ENCODE data around the gene IL4R. TPM values are rescaled to one million over a fixed set of nuclear protein-coding genes. Genes with fewer than 3 reads are reported as not detected.

Gene IL4R
- total and polyA plus RNA-seq, 2 of the 13 experiments (the other 11 are each of a cell fraction or from before 2014, with no cell fraction given): 15.9 to 49.6 TPM

DNA sequence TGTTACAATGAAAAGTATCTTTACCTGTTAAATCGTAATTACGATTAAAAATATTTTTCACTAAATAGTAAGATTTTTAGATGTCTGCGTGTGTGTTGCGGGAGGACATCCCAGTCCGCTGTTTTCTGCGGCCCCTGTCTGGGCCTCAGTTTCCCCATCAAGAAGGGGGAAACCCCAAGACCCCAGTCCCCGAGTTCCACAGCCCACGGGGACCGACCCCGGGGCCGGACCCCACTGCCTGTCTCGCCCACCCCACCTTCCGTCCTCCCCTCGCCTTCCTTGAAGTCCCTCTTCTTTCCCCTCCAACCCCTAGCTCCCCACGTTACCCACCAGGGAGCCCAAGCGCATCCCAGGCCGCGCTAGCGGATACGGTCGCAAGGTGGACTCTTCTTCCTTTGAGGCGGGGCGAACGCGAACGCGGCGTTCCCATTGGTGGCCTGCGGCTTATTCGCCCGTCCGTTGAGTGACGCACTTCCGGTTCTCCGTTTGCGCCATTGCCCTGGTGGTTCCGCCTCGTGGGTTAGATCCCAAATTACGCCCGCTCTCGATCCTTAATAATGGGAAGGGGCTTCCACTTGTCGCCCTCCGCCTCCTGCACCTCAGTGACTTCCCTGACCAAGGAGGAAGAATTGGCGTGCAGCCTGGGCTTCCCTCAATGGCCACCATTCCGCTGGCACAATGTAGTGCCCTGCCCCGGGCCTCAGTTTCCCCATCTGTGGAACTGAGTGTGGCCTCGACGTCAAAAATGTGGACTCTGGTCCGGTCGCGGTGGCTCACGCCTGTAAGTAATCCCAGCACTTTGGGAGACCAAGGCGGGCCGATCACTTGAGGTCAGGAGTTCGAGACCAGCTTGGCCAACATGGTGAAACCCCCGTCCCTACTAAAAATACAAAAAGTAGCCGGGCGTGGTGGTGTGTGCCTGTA is 45.1 kb upstream of the IL4R start, which contains the start of gene NSMCE1 (continued):
- TF ChIP-seq, protein P1, sequence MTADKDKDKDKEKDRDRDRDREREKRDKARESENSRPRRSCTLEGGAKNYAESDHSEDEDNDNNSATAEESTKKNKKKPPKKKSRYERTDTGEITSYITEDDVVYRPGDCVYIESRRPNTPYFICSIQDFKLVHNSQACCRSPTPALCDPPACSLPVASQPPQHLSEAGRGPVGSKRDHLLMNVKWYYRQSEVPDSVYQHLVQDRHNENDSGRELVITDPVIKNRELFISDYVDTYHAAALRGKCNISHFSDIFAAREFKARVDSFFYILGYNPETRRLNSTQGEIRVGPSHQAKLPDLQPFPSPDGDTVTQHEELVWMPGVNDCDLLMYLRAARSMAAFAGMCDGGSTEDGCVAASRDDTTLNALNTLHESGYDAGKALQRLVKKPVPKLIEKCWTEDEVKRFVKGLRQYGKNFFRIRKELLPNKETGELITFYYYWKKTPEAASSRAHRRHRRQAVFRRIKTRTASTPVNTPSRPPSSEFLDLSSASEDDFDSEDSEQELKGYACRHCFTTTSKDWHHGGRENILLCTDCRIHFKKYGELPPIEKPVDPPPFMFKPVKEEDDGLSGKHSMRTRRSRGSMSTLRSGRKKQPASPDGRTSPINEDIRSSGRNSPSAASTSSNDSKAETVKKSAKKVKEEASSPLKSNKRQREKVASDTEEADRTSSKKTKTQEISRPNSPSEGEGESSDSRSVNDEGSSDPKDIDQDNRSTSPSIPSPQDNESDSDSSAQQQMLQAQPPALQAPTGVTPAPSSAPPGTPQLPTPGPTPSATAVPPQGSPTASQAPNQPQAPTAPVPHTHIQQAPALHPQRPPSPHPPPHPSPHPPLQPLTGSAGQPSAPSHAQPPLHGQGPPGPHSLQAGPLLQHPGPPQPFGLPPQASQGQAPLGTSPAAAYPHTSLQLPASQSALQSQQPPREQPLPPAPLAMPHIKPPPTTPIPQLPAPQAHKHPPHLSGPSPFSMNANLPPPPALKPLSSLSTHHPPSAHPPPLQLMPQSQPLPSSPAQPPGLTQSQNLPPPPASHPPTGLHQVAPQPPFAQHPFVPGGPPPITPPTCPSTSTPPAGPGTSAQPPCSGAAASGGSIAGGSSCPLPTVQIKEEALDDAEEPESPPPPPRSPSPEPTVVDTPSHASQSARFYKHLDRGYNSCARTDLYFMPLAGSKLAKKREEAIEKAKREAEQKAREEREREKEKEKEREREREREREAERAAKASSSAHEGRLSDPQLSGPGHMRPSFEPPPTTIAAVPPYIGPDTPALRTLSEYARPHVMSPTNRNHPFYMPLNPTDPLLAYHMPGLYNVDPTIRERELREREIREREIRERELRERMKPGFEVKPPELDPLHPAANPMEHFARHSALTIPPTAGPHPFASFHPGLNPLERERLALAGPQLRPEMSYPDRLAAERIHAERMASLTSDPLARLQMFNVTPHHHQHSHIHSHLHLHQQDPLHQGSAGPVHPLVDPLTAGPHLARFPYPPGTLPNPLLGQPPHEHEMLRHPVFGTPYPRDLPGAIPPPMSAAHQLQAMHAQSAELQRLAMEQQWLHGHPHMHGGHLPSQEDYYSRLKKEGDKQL (CRISPR knock-in tag; IDR thresholded peaks at IDR 0.05; ENCODE audit: low read depth): no peak
- TF ChIP-seq IRX3 (CRISPR knock-in tag; IDR thresholded peaks at IDR 0.05; ENCODE audit: borderline replicate concordance, low read depth): 0 out of 2 replicates have a peak, but pooled peaks have one; percentile 39
- peak; percentile 55; the same call in 1 of the 2 replicates for TF ChIP-seq ZSCAN12 (CRISPR knock-in tag; IDR thresholded peaks at IDR 0.05)
- TF ChIP-seq, protein P2, sequence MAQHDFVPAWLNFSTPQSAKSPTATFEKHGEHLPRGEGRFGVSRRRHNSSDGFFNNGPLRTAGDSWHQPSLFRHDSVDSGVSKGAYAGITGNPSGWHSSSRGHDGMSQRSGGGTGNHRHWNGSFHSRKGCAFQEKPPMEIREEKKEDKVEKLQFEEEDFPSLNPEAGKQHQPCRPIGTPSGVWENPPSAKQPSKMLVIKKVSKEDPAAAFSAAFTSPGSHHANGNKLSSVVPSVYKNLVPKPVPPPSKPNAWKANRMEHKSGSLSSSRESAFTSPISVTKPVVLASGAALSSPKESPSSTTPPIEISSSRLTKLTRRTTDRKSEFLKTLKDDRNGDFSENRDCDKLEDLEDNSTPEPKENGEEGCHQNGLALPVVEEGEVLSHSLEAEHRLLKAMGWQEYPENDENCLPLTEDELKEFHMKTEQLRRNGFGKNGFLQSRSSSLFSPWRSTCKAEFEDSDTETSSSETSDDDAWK (CRISPR knock-in tag; IDR thresholded peaks at IDR 0.05): no peak
- TF ChIP-seq ZNF7 (CRISPR knock-in tag; IDR thresholded peaks at IDR 0.05): no peak
- TF ChIP-seq ZKSCAN1 (IDR thresholded peaks at IDR 0.05; ENCODE audit: low read length): no peak
- TF ChIP-seq ZNF367 (CRISPR knock-in tag; IDR thresholded peaks at IDR 0.05; ENCODE audit: borderline replicate concordance): no peak
- TF ChIP-seq, protein P3, sequence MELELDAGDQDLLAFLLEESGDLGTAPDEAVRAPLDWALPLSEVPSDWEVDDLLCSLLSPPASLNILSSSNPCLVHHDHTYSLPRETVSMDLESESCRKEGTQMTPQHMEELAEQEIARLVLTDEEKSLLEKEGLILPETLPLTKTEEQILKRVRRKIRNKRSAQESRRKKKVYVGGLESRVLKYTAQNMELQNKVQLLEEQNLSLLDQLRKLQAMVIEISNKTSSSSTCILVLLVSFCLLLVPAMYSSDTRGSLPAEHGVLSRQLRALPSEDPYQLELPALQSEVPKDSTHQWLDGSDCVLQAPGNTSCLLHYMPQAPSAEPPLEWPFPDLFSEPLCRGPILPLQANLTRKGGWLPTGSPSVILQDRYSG (CRISPR knock-in tag; IDR thresholded peaks at IDR 0.05): no peak
- no peak for TF ChIP-seq CC2D1A (CRISPR knock-in tag; IDR thresholded peaks at IDR 0.05)
- no peak for TF ChIP-seq ZSCAN20 (CRISPR knock-in tag; IDR thresholded peaks at IDR 0.05; ENCODE audit: borderline replicate concordance)
- peak; percentile 89 for TF ChIP-seq ZBTB7A (CRISPR knock-in tag; IDR thresholded peaks at IDR 0.05)
- TF ChIP-seq, protein P4, sequence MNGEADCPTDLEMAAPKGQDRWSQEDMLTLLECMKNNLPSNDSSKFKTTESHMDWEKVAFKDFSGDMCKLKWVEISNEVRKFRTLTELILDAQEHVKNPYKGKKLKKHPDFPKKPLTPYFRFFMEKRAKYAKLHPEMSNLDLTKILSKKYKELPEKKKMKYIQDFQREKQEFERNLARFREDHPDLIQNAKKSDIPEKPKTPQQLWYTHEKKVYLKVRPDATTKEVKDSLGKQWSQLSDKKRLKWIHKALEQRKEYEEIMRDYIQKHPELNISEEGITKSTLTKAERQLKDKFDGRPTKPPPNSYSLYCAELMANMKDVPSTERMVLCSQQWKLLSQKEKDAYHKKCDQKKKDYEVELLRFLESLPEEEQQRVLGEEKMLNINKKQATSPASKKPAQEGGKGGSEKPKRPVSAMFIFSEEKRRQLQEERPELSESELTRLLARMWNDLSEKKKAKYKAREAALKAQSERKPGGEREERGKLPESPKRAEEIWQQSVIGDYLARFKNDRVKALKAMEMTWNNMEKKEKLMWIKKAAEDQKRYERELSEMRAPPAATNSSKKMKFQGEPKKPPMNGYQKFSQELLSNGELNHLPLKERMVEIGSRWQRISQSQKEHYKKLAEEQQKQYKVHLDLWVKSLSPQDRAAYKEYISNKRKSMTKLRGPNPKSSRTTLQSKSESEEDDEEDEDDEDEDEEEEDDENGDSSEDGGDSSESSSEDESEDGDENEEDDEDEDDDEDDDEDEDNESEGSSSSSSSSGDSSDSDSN (CRISPR knock-in tag; IDR thresholded peaks at IDR 0.05): peak; percentile 61
- TF ChIP-seq ZNF180 (CRISPR knock-in tag; IDR thresholded peaks at IDR 0.05; ENCODE audit: borderline replicate concordance, low read depth): peak; percentile 66; the same call in 1 of the 2 replicates
- TF ChIP-seq, protein P5, sequence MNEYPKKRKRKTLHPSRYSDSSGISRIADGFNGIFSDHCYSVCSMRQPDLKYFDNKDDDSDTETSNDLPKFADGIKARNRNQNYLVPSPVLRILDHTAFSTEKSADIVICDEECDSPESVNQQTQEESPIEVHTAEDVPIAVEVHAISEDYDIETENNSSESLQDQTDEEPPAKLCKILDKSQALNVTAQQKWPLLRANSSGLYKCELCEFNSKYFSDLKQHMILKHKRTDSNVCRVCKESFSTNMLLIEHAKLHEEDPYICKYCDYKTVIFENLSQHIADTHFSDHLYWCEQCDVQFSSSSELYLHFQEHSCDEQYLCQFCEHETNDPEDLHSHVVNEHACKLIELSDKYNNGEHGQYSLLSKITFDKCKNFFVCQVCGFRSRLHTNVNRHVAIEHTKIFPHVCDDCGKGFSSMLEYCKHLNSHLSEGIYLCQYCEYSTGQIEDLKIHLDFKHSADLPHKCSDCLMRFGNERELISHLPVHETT (CRISPR knock-in tag; conservative IDR thresholded peaks at IDR 0.05): 0 out of 2 replicates have a peak, but pooled peaks have one; percentile 50
- peak; percentile 98 for TF ChIP-seq ZFX (CRISPR knock-in tag; IDR thresholded peaks at IDR 0.05; ENCODE audit: low read depth)

All from HepG2 (cell line).